Measurements from ENCODE around the gene KRTAP19-8.

DNA sequence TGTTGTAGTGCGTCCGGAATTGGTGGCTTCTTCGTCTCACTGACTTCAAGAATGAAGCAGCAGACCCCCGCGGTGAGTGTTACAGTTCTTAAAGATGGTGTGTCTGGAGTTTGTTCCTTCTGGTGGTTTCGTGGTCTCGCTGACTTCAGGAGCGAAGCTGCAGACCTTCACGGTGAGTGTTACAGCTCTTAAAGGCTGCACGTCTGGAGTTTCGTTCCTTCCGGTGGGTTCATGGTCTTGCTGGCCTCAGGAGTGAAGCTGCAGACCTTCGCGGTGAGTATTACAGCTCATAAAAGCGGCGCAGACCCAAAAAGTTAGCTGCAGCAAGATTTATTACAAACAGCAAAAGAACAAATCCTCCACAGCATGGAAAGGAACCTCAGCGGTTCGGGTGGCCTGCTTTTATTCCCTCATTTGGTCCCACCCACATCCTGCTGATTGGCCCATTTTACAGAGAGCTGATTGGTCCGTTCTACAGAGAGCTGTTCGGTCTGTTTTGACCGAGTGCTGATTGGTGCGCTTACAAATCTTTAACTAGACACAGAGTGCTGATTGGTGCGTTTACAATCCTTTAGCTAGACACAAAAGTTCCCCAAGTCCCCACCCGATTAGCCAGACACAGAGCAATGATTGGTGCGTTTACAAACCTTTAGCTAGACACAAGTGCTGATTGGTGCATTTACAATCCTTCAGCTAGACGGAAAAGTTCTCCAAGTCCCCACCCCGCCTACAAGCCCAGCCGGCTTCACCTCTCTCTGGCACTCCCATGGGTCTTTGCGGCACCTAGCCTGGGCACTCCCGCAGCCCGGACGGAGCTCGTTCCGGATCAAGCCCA, 49.6 kb upstream of the KRTAP19-8 start:
- TF ChIP-seq, protein P1, sequence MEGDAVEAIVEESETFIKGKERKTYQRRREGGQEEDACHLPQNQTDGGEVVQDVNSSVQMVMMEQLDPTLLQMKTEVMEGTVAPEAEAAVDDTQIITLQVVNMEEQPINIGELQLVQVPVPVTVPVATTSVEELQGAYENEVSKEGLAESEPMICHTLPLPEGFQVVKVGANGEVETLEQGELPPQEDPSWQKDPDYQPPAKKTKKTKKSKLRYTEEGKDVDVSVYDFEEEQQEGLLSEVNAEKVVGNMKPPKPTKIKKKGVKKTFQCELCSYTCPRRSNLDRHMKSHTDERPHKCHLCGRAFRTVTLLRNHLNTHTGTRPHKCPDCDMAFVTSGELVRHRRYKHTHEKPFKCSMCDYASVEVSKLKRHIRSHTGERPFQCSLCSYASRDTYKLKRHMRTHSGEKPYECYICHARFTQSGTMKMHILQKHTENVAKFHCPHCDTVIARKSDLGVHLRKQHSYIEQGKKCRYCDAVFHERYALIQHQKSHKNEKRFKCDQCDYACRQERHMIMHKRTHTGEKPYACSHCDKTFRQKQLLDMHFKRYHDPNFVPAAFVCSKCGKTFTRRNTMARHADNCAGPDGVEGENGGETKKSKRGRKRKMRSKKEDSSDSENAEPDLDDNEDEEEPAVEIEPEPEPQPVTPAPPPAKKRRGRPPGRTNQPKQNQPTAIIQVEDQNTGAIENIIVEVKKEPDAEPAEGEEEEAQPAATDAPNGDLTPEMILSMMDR (IDR thresholded peaks at IDR 0.05): no peak
- no peak for TF ChIP-seq POLR2A (IDR thresholded peaks at IDR 0.05)
